SK-N-SH (cell line): ENCODE data around the gene OR10G3. TPM values are rescaled to one million over a fixed set of nuclear protein-coding genes. Genes with fewer than 3 reads are reported as not detected.

Experiments used
- polyA plus RNA-seq, 3 experiments: library from polyadenylated mRNA; depleted of rRNA; stranded (reverse); fragments of >200 nt; gene quantifications; 2 replicates each; pipeline ENCODE4 v1.2.3, GENCODE V29; 2012

The OR10G3 gene
- polyA plus RNA-seq, 1 of the 3 experiments (the other 2 are of a cell fraction) = not detected

Other genes with a start within 250 kb of the OR10G3 start
- gene SUPT16H, start 196.1 kb downstream of the OR10G3 start, polyA plus RNA-seq (2012; rRNA removed) = 53.7 and 65.6 TPM in 2 replicates
- 20.1 and 25.3 TPM in 2 replicates for gene CHD8, start 124.0 kb downstream of the OR10G3 start, polyA plus RNA-seq (2012; rRNA removed)
- gene RAB2B, start 103.1 kb downstream of the OR10G3 start, polyA plus RNA-seq (2012; rRNA removed) = 24.4 and 41.2 TPM in 2 replicates
- gene TOX4, start 102.9 kb downstream of the OR10G3 start, polyA plus RNA-seq (2012; rRNA removed) = 52.3 and 69.3 TPM in 2 replicates
- gene METTL3, start 68.7 kb downstream of the OR10G3 start, polyA plus RNA-seq (2012; rRNA removed) = 118 and 198 TPM in 2 replicates
- gene SALL2, start 53.7 kb downstream of the OR10G3 start, polyA plus RNA-seq (2012; rRNA removed) = 7.5 and 9.1 TPM in 2 replicates
- not detected in 2 replicates for gene OR10G2, start 54.9 kb upstream of the OR10G3 start, polyA plus RNA-seq (2012; rRNA removed)
- gene OR4E2, start 73.8 kb upstream of the OR10G3 start, polyA plus RNA-seq (2012; rRNA removed) = not detected in 2 replicates
- not detected in 2 replicates for gene OR4E1, start 93.7 kb upstream of the OR10G3 start, polyA plus RNA-seq (2012; rRNA removed)